Pulmonary artery endothelial cell (primary cell): ENCODE measurements around the gene DEAF1. TPM values are rescaled to one million over a fixed set of nuclear protein-coding genes. Genes with fewer than 3 reads are reported as not detected.

Experiments
- DNase-seq: peaks from one replicate; pipeline ENCODE4 v3.0.0-alpha.2; 2011; ENCODE audit warnings: low read depth, low spot score
- total RNA-seq: library from RNA; depleted of rRNA; stranded (reverse); fragments of >200 nt; gene quantifications from 2 replicates; pipeline ENCODE4 v1.2.3, GENCODE V29; 2014

The DEAF1 gene
- total RNA-seq, 1 donor from 2014 or later, result 66.1 TPM

DNA sequence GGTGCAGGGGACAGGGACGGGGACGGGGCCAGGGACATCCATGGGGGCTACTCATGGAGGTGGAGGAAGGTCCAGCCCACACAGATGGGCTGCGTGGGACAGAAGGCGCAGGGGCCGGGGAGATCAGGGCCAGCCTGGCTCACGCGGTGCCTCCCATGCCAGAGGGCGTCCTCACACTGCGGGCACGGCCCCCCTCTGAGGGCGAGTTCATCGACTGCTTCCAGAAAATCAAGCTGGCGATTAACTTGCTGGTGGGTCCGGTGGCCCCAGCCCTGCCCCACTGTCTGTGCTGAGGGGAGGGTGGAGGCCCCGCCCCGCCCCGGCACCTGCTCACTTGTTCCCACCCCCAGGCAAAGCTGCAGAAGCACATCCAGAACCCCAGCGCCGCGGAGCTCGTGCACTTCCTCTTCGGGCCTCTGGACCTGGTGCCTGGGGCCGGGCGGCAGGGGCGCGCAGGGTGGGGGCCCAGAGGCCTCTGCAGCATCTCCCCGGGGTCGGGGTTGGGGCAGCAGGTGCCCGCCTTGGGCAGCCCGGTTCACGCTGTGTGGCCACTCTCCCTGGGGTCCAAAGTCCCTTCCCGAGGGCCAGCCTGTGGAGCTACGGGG, 26.8 kb upstream of the DEAF1 start:
- no peak for DNase-seq

DNA sequence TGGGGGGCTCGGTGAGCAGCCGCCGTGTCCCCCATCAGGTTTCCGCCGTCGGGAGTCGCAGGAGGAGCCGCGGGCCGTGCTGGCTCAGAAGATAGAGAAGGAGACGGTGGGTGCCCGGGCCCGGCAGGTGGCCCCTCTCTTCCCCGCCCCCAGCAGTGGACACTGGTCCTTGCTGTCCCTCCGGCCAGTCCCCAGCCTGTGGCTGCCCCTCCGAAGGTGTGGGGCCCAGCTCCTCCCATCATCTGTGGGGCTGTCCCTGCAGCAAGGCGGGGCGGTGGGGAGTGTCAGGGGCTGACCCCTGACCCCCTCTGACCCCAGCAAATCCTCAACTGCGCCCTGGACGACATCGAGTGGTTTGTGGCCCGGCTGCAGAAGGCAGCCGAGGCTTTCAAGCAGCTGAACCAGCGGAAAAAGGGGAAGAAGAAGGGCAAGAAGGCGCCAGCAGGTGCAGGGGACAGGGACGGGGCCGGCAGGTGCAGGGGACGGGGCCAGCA, 26.3 kb upstream of the DEAF1 start:
- DNase-seq, result no peak

GRCh38 chr11:720642-721246, 25.7 kb upstream of the DEAF1 start:
- no peak for DNase-seq

DNA sequence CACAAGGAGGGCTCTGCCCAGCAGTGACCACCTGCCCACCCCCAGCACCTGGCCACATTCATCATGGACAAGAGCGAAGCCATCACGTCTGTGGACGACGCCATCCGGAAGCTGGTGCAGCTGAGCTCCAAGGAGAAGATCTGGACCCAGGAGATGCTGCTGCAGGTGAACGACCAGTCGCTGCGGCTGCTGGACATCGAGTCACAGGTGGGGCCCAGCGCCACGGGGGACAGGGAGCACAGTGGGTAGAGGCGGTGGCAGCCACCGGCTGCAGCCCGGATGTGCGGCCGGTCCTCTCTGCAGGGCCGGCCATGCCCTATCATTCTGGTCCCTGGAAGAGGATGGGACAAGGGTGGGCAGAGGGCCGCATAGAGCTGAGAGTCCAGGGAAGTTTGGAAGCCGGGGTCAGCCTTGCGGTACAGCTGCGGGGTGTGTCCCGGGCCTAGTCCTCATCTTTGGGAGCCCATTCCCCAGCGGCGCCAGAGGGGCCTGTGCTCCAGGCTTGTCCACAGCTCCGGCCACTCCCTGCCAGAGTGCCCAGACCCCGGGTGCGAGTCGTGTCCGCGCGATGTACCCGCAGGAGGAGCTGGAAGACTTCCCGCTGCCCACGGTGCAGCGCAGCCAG, 25.1 kb upstream of the DEAF1 start:
- no peak for DNase-seq

- DNase-seq, result no peak
Measured at GRCh38 chr11:719214-720016, 24.4 kb upstream of the DEAF1 start.

DNA sequence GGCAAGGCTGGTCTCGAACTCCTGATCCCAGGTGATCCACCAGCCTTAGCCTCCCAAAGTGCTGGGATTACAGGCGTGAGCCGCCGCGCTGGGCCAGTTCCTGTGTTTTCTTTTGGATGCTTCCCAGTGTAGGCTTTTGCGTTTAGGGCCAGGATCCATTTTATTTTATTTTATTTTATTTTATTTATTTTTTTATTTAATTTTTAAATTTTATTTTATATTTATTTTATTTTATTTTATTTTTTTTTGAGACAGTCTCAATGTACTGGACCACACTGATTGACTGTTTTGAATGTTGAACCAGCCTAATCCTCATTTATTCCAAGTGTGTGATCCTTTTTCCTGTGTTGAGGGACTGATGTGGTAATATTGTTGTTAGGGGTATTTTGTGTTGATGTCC, 19.4 kb upstream of the DEAF1 start:
- DNase-seq, result no peak

DNA sequence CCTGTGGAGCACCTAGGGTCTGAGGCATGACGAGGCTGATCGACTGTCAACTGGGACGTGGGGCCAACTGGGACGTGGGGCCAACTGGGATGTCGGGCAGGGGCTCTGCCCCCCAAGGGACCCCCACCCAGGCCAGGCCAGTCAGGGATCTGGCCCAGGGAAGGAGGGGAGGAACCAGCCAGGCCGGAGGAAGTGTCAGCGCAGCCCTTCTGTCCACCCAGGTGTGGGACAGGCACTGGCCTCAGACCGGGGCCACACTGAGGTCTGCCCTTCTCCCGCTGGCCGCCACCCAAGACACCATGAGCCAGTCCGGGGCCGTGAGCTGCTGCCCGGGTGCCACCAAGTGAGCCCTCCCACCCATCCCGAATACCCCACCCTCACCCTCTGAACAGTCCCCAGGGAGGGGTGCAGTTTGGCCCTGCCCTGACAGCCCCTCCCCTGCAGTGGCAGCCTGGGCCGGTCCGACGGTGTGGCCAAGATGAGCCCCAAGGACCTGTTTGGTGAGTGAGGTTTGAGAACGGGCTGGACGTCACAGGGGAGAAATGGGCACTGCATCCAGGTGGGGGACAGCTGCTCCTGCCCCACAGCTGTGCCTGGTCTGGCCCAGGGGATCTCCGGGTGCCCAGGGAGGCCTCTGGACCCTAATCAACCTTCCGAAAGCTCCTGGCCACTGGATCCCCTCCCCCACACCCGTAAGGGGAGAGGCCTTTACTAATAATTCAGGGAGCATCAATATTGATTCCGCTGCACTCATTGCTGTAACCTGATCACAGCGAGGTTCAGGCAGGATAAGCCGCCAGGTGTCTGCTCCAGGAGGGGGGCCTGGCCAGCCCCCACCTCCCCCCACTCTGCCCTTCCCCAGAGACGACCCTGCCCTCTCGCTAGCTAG, 14.3 kb upstream of the DEAF1 start:
- no peak for DNase-seq

DNA sequence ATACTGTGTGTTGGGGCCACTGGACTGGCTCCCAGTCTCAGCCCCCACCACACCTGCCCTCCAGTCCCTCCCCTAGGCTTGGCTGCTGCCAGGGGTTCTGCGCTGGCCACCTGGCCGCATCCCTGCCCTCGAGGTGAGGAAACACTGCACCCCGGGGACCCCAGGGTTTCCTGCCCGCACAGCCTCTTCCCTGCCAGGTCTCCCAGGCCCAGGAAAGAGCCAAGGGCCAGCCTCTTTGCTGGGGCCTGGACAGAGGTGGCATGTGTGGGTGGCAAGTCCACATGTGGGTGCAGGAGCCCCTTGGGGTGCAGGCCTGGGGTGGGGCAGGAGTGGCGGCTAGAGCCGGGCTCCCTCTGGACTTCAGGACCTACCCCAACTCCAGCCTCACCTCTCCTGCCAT, 13.5 kb upstream of the DEAF1 start:
- DNase-seq, result no peak

GRCh38 chr11:707817-708420, 12.9 kb upstream of the DEAF1 start:
- DNase-seq, result no peak

GRCh38 chr11:706957-707816, 12.2 kb upstream of the DEAF1 start:
- DNase-seq, result no peak

DNA sequence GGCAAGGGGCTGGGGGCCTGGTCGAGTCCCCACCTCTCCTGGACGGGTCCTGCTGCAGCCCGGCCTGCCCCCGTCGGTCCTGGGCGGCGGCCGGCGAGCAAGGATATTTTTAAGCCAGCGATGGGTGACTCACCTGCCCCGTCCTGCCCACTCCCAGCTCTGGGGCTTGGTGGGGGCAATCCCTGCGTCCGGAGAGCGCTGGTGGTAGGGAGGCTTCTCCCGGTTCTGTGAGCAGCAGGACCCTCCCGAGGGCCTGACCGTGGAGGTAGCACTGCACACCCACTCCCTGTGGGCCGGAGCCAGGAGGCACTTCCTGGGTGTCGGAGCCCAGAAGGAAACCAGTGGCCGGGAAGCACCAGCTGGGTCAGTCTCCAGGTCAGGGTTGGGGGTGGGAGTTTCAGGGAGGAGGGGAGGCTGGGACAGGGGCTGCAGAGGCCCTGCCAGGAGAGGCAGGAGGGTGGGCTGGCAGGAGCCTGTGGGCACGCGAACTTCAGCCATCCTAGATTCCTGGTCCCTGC, 11.5 kb upstream of the DEAF1 start:
- no peak for DNase-seq

DNA sequence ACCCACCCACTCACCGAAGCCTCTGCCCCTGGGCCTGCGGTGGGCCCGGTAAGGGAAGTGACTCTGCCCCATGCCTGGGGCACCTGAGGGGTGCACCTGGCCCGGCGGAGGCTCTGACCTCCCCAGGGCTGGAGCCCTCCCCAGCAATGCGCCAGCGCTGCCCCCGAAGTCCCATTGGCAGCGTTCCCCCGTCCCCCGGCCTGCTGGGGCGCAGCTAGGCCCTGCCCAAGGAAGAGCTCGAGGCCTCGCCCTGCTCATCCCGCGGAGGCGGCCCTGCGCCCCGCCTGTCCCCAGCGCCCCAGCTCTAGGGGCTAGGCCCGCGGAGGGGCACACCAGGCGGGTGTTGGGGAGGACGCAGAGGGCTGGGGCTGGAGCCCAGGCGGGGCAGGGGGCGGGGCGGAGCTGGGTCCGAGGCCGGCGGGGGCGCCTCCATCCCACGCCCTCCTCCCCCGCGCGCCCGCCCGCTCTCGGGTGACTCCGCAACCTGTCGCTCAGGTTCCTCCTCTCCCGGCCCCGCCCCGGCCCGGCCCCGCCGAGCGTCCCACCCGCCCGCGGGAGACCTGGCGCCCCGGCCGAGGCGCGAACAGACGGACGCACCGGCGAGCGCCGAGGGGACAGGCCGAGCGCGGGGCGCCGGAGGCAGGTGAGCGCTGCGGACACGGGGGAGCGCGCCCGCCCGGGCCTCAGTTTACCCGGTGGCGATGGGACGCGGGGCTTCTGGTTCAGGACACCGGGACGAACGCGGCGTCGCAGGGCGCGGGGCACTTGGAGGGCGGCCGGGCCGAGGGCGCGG, 10.8 kb upstream of the DEAF1 start, which contains the start of gene EPS8L2:
EPS8L2 (plus strand) TSS at position 586 of the 793 bp plus-strand sequence. CDS start 3,177 bp downstream, outside the sequence.
- DNase-seq, result no peak

DNA sequence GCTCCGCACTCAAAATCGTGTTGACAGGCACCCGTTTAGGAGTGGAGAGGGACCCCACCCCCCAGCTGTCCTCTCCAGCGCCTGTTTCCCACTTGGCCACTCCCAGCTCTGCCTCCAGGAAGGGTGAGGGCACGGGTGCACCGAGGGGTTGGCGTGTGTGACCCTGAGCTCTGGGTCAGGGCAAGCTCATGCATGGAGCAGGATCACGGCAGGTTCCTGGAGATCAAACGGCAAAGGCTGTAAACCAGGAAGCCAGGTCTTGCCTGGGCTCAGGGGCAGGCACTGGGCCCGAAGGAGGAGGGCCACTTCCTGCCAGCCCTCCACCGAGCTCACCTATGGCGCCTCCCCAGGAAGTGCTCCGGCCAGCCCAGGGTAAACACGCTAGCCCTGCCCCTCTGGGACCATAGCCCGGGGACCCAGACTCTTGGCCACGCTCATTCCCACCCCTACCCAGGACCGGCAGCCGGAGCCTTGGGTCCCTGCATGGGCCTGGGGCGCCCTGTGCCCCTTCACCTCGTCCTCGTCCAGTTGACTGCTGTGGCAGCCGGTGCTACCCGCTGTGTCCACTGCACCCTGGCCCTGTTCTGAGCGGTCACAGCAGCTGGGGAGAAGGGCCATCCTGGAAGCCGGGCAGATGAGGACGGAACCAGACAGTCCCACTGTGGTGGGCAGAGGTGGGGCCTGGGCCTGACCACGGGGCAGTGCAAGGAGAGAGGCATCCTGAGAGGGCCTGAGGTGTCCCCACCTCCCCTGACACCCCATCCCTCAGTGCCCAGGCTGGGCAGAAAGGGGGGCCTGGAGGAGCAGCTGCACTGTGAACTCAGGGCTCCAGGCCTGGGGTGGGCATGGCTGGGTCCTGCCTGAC, 10.0 kb upstream of the DEAF1 start:
- no peak for DNase-seq

GRCh38 chr11:704228-704674, 9.2 kb upstream of the DEAF1 start:
- DNase-seq, result no peak

DNA sequence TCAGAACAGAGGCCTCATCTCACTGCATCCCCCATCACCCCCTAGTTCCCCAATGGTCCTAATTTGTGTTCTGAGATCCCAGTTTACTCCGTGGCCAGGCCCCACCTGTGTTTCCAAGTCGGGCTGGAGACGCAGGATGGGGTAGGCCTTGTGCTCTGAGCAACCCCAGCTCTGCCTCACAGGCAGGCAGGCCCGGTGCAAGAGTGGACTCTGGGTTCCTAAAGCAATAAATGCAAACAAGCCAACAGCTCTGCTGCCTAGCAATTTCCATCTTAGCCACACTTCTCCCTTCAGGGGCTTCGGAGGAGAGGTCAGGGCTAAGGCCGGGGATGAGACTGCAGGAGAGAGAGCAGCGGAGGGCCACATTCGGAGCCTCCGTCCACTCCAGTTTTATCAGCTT, 8.5 kb upstream of the DEAF1 start:
- DNase-seq, result no peak

- no peak for DNase-seq
Measured at GRCh38 chr11:702462-703461, 7.7 kb upstream of the DEAF1 start.
